Neural cell (in vitro differentiated cells): ENCODE data around the gene NPPA.

Source experiments
- EZH2 ChIP-seq: fragments of 200-600, 300-800 bp; shearing (Covaris generic), sonication (generic); IDR thresholded peaks from 2 replicates; pipeline ENCODE4 v1.6.1; 2014; ENCODE audit warnings: antibody characterized with exemption, low read length, borderline replicate concordance, mild to moderate bottlenecking; ENCODE audit not compliant: insufficient read depth, poor library complexity, severe bottlenecking
- POLR2AphosphoS5 ChIP-seq: IDR thresholded peaks from 2 replicates; pipeline ENCODE4 v1.6.1; 2012
- REST ChIP-seq: IDR thresholded peaks from 2 replicates; pipeline ENCODE4 v1.6.1; 2012; ENCODE audit warnings: borderline replicate concordance
- SMC3 ChIP-seq: fragments of 450-650 bp; conservative IDR thresholded peaks from 2 replicates; pipeline ENCODE4 v1.6.1; 2014; ENCODE audit warnings: antibody characterized with exemption, mild to moderate bottlenecking, moderate library complexity; ENCODE audit not compliant: poor library complexity
- TAF1 ChIP-seq: IDR thresholded peaks from 2 replicates; pipeline ENCODE4 v1.6.1; 2012; ENCODE audit warnings: low read depth
- TF ChIP-seq, protein P1 (sequence below): fragments of 450-650 bp; IDR thresholded peaks from 2 replicates; pipeline ENCODE4 v1.5.1; 2014; ENCODE audit warnings: antibody characterized with exemption, mild to moderate bottlenecking, moderate library complexity; ENCODE audit not compliant: poor library complexity, severe bottlenecking

- TF ChIP-seq POLR2AphosphoS5 (no peak), SMC3 (no peak), TAF1 (no peak), EZH2 (no peak), REST (no peak)
- TF ChIP-seq, protein P1, sequence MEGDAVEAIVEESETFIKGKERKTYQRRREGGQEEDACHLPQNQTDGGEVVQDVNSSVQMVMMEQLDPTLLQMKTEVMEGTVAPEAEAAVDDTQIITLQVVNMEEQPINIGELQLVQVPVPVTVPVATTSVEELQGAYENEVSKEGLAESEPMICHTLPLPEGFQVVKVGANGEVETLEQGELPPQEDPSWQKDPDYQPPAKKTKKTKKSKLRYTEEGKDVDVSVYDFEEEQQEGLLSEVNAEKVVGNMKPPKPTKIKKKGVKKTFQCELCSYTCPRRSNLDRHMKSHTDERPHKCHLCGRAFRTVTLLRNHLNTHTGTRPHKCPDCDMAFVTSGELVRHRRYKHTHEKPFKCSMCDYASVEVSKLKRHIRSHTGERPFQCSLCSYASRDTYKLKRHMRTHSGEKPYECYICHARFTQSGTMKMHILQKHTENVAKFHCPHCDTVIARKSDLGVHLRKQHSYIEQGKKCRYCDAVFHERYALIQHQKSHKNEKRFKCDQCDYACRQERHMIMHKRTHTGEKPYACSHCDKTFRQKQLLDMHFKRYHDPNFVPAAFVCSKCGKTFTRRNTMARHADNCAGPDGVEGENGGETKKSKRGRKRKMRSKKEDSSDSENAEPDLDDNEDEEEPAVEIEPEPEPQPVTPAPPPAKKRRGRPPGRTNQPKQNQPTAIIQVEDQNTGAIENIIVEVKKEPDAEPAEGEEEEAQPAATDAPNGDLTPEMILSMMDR: no peak
Measured at GRCh38 chr1:11825131-11825530, 22.5 kb downstream of the NPPA start.
